Activated T-cell treated with anti-CD3 and anti-CD28 coated beads for 48 hours (primary cell): ENCODE data around the gene CACNA1F.

Source experiments
- DNase-seq: peaks from one replicate; pipeline ENCODE4 v3.0.0-alpha.2; 2020; ENCODE audit warnings: low read depth

CACNA1F gene

GRCh38 chrX:49257074-49257790, 24.1 kb upstream of the CACNA1F start:
- no peak for DNase-seq

GRCh38 chrX:49256268-49256995, 23.3 kb upstream of the CACNA1F start:
- no peak for DNase-seq

GRCh38 chrX:49254639-49255038, 21.5 kb upstream of the CACNA1F start:
- no peak for DNase-seq

- DNase-seq = no peak
Observed at GRCh38 chrX:49251325-49251724, 18.2 kb upstream of the CACNA1F start.

- DNase-seq = no peak
Observed at GRCh38 chrX:49250578-49250977, 17.4 kb upstream of the CACNA1F start.

GRCh38 chrX:49250066-49250465, 16.9 kb upstream of the CACNA1F start:
- no peak for DNase-seq

GRCh38 chrX:49249616-49250015, 16.5 kb upstream of the CACNA1F start:
- DNase-seq = no peak

- DNase-seq = no peak
Observed at GRCh38 chrX:49249071-49249470, 15.9 kb upstream of the CACNA1F start.

- no peak for DNase-seq
Observed at GRCh38 chrX:49247916-49248811, 15.0 kb upstream of the CACNA1F start.

GRCh38 chrX:49247346-49247745, 14.2 kb upstream of the CACNA1F start:
- DNase-seq = no peak

GRCh38 chrX:49246541-49246940, 13.4 kb upstream of the CACNA1F start:
- DNase-seq = no peak

- no peak for DNase-seq
Observed at GRCh38 chrX:49244207-49244606, 11.1 kb upstream of the CACNA1F start.

GRCh38 chrX:49243166-49243565, 10.0 kb upstream of the CACNA1F start:
- DNase-seq = no peak

GRCh38 chrX:49242545-49243066, 9.5 kb upstream of the CACNA1F start:
- no peak for DNase-seq

GRCh38 chrX:49238735-49239134, 5.6 kb upstream of the CACNA1F start:
- DNase-seq = no peak

GRCh38 chrX:49237060-49237459, 3.9 kb upstream of the CACNA1F start:
- DNase-seq = no peak

- DNase-seq = no peak
Observed at GRCh38 chrX:49233887-49234555, 881 bp upstream of the CACNA1F start.

- DNase-seq = no peak
Observed at GRCh38 chrX:49232525-49232924, 615 bp downstream of the CACNA1F start.

- no peak for DNase-seq
Observed at GRCh38 chrX:49231333-49232000, 1.7 kb downstream of the CACNA1F start.

GRCh38 chrX:49230500-49231232, 2.5 kb downstream of the CACNA1F start:
- DNase-seq = peak; percentile 62

- DNase-seq = no peak
Observed at GRCh38 chrX:49228185-49228584, 5.0 kb downstream of the CACNA1F start.
